ENCODE data around the gene RALY.
A peak's percentile ranks its signal among the peaks of the same experiment; 100 is the strongest.

RALY gene

DNA sequence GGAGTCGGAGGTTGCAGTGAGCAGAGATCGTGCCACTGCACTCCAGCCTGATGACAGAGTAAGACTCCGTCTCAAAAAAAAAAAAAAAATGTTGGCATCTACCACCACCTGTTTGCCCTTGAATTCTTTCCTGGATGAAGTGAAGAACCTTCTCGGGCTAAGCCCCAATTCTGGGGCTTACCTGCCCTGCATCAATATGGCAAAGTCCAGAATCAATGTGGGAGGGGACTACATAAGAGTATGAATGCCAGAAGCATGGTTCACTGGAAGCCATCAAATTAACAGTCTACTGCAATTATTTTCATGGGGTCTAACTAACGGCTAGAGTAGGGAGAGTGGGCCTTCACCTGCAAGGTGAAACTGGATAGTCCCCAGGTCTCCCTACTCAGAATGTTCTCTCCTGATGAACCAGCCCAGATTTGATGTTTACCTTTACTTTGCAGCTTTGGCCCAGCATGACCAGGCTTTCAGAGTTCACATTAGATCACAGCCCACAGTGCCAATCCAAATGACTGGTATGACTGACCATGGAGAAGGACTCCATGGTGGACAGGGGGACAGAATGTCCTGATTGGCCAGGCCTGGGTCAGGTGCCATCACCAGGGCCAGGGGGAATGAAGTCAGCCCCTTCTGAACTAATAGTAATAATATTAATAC is 7.0 kb upstream of the RALY start:
- no peak for DNase-seq (ENCODE audit: low spot score)

DNA sequence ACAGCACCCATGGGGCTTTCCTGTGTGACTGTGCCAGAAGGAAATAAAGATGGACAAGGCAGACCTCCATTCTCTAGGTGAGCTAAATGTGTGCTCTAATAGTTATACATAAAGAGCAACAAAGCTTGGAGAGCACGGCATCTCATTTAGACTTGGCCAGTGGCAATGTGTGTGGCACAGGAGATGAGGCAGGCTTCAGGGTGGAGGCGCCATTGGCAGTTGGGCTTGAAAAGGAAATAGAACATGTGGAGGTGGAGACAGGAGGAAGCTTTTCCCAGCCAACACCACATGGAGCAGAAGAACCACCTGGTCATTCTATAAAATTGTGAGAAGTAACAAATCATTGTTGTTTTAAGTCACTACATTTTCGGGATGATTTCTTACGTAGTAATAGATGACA is 3.6 kb upstream of the RALY start:
- no peak for DNase-seq (ENCODE audit: low spot score)

- no peak for DNase-seq (ENCODE audit: low spot score)
Measured at GRCh38 chr20:33991502-33991901, 2.2 kb upstream of the RALY start.

DNA sequence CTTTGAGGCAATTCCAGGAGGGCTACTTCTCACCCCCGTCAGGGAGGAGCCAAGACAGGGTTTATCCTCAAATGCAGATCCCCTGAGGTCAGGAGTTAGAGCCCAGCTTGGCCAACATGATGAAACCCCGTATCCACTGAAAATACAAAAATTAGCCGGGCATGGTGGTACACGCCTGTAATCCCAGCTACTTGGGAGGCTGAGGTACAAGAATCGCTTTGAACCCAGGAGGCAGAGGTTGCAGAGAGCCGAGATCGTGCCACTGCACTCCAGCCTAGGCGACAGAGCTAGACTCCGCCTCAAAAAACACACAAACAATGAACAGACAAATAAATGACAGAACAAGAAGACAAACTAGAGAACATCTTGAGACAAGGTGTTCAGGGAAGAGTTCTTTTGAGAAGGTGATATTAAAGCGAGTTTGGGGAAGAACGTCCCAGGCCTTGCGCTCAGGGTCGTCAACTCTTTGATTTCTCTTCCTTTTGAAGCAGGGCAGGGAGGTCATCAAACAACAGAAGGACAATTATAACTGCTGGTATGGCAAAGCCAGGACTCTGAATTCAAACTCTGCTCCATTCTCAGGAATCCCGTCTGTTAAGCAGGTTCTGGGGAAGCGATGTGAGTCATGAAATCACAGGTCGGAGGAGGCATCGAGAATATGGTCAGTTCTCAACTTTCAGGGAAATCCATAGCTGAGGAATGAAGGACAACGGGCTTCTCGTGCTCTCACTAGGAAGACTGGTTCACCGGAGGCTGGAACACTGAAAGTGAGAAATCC is 1.4 kb upstream of the RALY start:
- DNase-seq (ENCODE audit: low spot score): peak; percentile 17

DNA sequence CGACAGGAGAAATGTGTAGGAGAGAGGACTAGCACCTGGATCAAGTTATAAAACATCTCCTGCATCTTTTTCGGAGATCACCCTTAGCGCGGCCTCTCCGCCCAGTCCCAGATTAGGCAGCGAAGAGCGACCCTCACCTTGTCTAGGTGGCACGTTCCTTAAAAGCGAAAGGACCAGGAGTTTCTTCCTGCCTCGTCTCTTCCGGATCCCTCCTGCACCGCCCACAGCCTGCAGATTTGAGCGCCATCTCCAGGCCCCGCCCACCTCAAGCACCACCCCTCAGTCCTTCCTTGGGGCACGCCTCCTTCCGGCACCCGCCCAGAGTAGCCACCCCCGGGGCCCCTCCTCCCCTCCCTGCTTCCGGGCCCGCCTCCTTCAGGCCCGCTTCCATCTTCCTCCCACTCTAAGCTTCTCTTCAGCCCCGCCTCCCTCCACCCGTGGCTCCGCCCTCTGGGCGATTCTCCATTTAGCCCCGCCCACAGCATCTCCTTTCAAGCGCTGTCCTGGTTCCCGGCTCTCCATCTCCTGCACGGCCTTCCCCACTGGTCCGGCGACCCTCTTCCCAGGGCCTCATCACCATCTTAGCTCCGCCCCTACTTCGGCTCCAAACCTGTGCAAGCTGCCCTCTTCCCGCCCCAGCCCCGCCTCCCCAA is 662 bp upstream of the RALY start:
- DNase-seq (ENCODE audit: low spot score): peak; percentile 100

DNA sequence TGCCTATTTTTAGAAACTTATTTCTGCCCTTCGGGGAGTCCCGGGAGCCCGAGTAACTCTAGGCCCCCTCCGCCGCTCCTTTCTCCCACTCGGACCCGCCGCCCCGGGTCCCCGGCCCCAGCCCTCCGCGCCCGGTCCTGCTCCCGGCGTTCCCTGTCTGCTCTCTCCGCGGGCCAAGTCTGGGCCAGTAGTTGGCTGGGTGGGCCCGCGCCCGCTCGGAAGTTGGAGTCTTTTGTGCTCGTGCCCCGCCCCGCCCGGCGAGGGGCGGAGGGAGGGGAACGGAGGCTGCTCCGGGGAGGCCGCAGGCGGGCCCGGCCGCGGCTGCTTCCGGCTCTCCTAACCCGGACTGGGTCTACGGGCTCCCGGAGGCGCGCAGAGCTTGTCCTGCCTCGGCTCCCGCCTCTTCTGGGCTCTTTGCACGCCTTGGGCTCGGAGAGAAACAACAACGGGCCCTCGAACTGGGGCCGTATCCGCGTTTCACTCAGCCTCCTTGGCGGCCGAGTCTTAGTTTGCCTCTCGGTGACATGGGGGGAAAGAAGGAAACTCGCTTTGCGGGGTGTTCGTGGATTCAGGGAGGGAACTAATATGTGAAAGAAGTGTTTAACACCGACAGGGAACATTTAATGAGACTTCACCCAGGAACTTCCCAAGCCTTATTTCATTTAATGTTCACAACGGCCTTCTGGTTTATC is 657 bp downstream of the RALY start:
- DNase-seq (ENCODE audit: low spot score): peak; percentile 68

DNA sequence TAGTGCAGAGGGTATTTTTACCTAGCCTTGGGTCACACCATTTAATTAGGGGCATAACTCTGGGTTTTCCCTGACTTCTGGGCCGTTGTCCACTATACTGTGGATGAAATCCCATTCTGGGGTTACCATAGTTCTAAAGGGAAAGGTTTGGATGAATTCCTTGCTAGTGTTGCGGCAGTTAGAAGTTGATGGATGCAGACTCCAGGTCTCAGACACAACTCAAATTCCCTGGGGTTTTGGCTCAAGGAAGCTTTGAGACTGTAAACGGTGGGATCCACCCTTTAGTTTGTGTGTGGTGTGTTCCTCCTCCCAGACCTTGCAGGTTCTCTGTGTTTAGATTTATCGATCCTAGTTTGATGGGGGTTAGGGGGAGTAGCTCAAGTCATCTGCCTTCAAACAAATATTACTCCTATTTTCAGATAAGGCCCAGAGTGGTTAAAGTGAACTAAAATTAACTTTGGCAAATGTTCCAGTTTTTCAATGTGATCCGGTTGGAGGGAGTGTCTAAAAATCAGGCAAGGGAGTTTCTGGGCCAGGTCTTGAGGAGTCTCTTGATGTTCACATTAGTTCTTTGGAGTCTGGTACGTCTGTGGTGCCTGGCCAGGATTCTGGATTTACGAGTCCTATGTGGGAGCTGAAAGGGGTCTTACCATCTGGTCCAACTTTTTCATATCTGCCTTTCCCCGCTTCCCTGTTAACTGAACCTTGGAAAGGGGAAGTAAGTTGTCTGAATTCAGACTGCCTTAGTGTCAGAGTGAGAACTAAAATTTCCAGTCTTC is 1.5 kb downstream of the RALY start:
- DNase-seq (ENCODE audit: low spot score): peak; percentile 23

GRCh38 chr20:33999025-33999649 is 5.4 kb downstream of the RALY start:
- no peak for DNase-seq (ENCODE audit: low spot score)

GRCh38 chr20:34001378-34001777 is 7.7 kb downstream of the RALY start:
- no peak for DNase-seq (ENCODE audit: low spot score)

GRCh38 chr20:34004227-34004626 is 10.5 kb downstream of the RALY start:
- DNase-seq (ENCODE audit: low spot score): no peak

- no peak for DNase-seq (ENCODE audit: low spot score)
Measured at GRCh38 chr20:34004790-34005457, 11.2 kb downstream of the RALY start.

GRCh38 chr20:34006619-34007018 is 12.9 kb downstream of the RALY start:
- DNase-seq (ENCODE audit: low spot score): no peak

DNA sequence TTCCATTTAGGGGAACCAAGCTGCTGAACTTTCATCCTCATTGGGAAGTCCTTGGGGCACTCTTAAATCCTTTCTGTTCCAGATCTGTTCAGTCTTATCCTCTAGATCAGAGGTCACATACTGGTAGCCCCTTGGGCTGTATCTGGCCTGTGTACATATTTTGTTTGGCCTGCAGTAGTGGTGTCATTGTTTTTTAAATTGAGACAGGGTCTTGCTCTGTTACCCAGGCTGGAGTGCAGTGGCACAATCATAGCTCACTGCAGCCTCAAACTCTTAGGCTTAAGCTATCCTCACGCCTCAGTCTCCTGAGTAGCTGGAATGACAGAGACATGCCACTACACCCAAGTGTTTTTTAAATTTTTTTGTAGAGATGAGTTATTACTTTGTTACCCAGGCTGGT is 14.8 kb downstream of the RALY start:
- DNase-seq (ENCODE audit: low spot score): no peak

DNA sequence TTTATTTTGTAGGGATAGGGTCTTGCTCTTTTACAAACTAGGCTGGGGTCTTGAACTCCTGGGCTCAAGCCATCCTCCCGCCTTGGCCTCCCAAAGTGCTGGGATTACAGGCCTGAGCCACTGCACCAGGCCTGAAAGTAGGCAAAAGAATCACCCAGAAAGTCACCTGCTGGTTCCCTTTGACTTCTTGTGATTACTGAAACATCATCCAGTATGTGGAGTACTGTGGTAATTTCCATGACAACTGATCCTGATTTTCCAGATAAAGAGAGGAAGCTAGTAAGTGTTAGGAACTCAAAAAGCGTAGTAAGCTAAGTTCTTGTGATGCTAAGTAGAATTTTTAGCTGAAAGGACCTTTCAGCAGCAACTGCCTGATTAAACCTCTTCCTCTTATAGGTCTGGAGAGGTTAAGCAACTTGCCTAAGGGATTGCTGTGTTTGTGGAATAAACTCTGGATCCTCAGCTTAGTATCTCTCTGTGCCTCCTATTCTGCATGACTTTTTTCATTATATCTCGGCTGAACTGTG is 16.8 kb downstream of the RALY start:
- no peak for DNase-seq (ENCODE audit: low spot score)

DNA sequence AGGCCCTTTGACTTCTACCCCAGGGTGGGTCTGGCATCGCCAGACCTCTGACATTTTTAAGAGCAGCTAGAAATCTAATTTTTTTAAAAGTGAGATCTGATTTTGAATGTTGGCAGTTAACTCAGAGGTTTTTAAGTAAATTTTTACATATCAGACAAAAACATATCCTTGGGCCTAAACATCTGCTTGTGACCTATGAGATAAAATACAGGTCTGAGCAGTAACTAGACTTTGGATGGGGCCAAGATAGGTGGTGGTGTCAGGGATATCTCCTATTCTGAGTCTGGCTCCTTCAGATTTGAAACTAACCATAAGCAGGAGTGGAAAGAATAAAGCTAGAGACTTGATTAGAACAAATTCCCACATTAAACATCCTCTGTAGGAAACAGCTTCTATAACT is 17.6 kb downstream of the RALY start:
- no peak for DNase-seq (ENCODE audit: low spot score)

GRCh38 chr20:34012330-34012729 is 18.6 kb downstream of the RALY start:
- no peak for DNase-seq (ENCODE audit: low spot score)

- no peak for DNase-seq (ENCODE audit: low spot score)
Measured at GRCh38 chr20:34012735-34013134, 19.0 kb downstream of the RALY start.

DNA sequence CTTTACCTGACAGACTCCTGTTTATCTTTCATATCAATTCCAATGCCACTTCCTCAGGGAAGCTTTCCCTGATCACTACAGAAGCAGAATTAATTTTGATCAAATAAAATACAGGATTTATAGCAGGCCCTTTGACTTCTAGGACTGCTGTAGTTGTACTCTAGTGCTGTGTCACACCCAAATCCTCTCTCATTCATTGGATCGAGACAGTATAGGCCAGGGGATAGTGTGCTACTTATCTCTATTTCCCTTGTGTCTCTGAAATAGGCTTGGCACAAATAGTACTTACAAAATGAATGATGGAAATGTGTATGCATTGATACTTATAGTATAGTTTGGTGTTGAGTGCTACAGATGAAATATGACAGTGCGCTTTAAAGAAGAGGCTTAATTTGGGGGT is 19.8 kb downstream of the RALY start:
- DNase-seq (ENCODE audit: low spot score): no peak

DNA sequence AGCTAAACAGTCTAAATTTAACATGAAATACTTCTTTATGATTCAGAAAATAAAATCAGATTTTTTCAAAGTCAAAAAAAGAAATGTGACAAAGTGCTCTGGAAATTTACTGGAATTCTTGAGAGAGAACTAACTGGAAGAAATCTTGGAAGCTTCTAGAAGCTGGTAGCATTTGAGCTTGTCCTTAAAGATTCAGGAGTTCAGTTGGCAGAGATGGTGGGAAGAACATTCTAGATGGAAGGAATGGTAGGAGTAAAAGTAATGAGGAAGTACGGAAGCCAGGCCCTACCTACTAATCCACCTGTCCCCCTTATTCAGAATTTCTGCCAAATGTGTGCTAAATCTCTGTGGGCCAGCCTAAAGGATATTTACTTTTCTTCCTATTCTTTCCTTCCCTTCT is 21.2 kb downstream of the RALY start:
- no peak for DNase-seq (ENCODE audit: low spot score)
